ENCODE data around the gene TCEANC2.

The TCEANC2 gene

GRCh38 chr1:54109129-54110090 is 56.0 kb downstream of the TCEANC2 start:
- H3K27me3 Mint-ChIP-seq (ENCODE audit: low read depth) = no peaks in the 10 kb centered on the region
- peaks cover 2% of the 10 kb centered on the region for H3K36me3 Mint-ChIP-seq (ENCODE audit: low read depth)
- no peak overlapping the region for H3K4me3 Mint-ChIP-seq
- no peak overlapping the region for H3K27ac Mint-ChIP-seq
- no peaks in the 10 kb centered on the region for H3K9me3 Mint-ChIP-seq
- H3K4me1 Mint-ChIP-seq (ENCODE audit: low read depth) = no peaks in the 10 kb centered on the region

GRCh38 chr1:54110996-54111395 is 57.6 kb downstream of the TCEANC2 start:
- Mint-ChIP-seq H3K36me3 (ENCODE audit: low read depth) (no peaks in the 10 kb centered on the region), H3K27me3 (ENCODE audit: low read depth) (no peaks in the 10 kb centered on the region), H3K4me3 (no peak overlapping the region), H3K27ac (no peak overlapping the region), H3K4me1 (ENCODE audit: low read depth) (no peaks in the 10 kb centered on the region), H3K9me3 (no peaks in the 10 kb centered on the region)

GRCh38 chr1:54111624-54112023 is 58.2 kb downstream of the TCEANC2 start:
- no peak overlapping the region for H3K27ac Mint-ChIP-seq
- H3K9me3 Mint-ChIP-seq = no peaks in the 10 kb centered on the region

GRCh38 chr1:54112027-54112426 is 58.6 kb downstream of the TCEANC2 start:
- H3K4me1 Mint-ChIP-seq (ENCODE audit: low read depth) = no peaks in the 10 kb centered on the region
- no peaks in the 10 kb centered on the region for H3K9me3 Mint-ChIP-seq
- H3K36me3 Mint-ChIP-seq (ENCODE audit: low read depth) = no peaks in the 10 kb centered on the region
- H3K27me3 Mint-ChIP-seq (ENCODE audit: low read depth) = no peaks in the 10 kb centered on the region
- H3K27ac Mint-ChIP-seq = no peak overlapping the region
- H3K4me3 Mint-ChIP-seq = no peak overlapping the region

More at GRCh38 chr1:54111624-54112023, 58.2 kb downstream of the TCEANC2 start:
- Mint-ChIP-seq H3K4me1 (ENCODE audit: low read depth) (no peaks in the 10 kb centered on the region), H3K4me3 (no peak overlapping the region), H3K36me3 (ENCODE audit: low read depth) (no peaks in the 10 kb centered on the region), H3K27me3 (ENCODE audit: low read depth) (no peaks in the 10 kb centered on the region)

- H3K27me3 Mint-ChIP-seq (ENCODE audit: low read depth) = no peaks in the 10 kb centered on the region
- H3K9me3 Mint-ChIP-seq = no peaks in the 10 kb centered on the region
- H3K36me3 Mint-ChIP-seq (ENCODE audit: low read depth) = no peaks in the 10 kb centered on the region
- H3K27ac Mint-ChIP-seq = no peak overlapping the region
- no peaks in the 10 kb centered on the region for H3K4me1 Mint-ChIP-seq (ENCODE audit: low read depth)
- H3K4me3 Mint-ChIP-seq = no peak overlapping the region
These were observed 59.4 kb downstream of the TCEANC2 start for GRCh38 chr1:54112705-54113368.

GRCh38 chr1:54114001-54114400 is 60.6 kb downstream of the TCEANC2 start:
- H3K27ac Mint-ChIP-seq = no peak overlapping the region
- no peaks in the 10 kb centered on the region for H3K36me3 Mint-ChIP-seq (ENCODE audit: low read depth)
- no peaks in the 10 kb centered on the region for H3K27me3 Mint-ChIP-seq (ENCODE audit: low read depth)
- no peaks in the 10 kb centered on the region for H3K4me1 Mint-ChIP-seq (ENCODE audit: low read depth)
- no peaks in the 10 kb centered on the region for H3K9me3 Mint-ChIP-seq
- H3K4me3 Mint-ChIP-seq = no peak overlapping the region

GRCh38 chr1:54114955-54115354 is 61.5 kb downstream of the TCEANC2 start:
- Mint-ChIP-seq H3K4me1 (ENCODE audit: low read depth) (no peaks in the 10 kb centered on the region), H3K27ac (no peak overlapping the region), H3K9me3 (no peaks in the 10 kb centered on the region), H3K36me3 (ENCODE audit: low read depth) (no peaks in the 10 kb centered on the region), H3K4me3 (no peak overlapping the region), H3K27me3 (ENCODE audit: low read depth) (no peaks in the 10 kb centered on the region)

- H3K9me3 Mint-ChIP-seq = no peaks in the 10 kb centered on the region
- H3K4me3 Mint-ChIP-seq = no peak overlapping the region
- no peaks in the 10 kb centered on the region for H3K4me1 Mint-ChIP-seq (ENCODE audit: low read depth)
- no peaks in the 10 kb centered on the region for H3K36me3 Mint-ChIP-seq (ENCODE audit: low read depth)
- H3K27me3 Mint-ChIP-seq (ENCODE audit: low read depth) = no peaks in the 10 kb centered on the region
- H3K27ac Mint-ChIP-seq = no peak overlapping the region
These were observed 62.1 kb downstream of the TCEANC2 start for GRCh38 chr1:54115520-54115919.

GRCh38 chr1:54117815-54118563 is 64.6 kb downstream of the TCEANC2 start:
- H3K27me3 Mint-ChIP-seq (ENCODE audit: low read depth) = peaks cover 11% of the 10 kb centered on the region

GRCh38 chr1:54118704-54119103 is 65.3 kb downstream of the TCEANC2 start:
- Mint-ChIP-seq H3K4me3 (no peak overlapping the region), H3K36me3 (ENCODE audit: low read depth) (no peaks in the 10 kb centered on the region), H3K27me3 (ENCODE audit: low read depth) (peaks cover 11% of the 10 kb centered on the region), H3K4me1 (ENCODE audit: low read depth) (peaks cover 4% of the 10 kb centered on the region), H3K27ac (no peak overlapping the region), H3K9me3 (no peaks in the 10 kb centered on the region)

More at GRCh38 chr1:54117815-54118563, 64.6 kb downstream of the TCEANC2 start:
- H3K9me3 Mint-ChIP-seq = no peaks in the 10 kb centered on the region
- no peaks in the 10 kb centered on the region for H3K36me3 Mint-ChIP-seq (ENCODE audit: low read depth)
- no peak overlapping the region for H3K27ac Mint-ChIP-seq
- H3K4me3 Mint-ChIP-seq = no peak overlapping the region
- peaks cover 4% of the 10 kb centered on the region for H3K4me1 Mint-ChIP-seq (ENCODE audit: low read depth)

- H3K27me3 Mint-ChIP-seq (ENCODE audit: low read depth) = peaks cover 11% of the 10 kb centered on the region
- peaks cover 4% of the 10 kb centered on the region for H3K4me1 Mint-ChIP-seq (ENCODE audit: low read depth)
- no peaks in the 10 kb centered on the region for H3K36me3 Mint-ChIP-seq (ENCODE audit: low read depth)
- no peaks in the 10 kb centered on the region for H3K9me3 Mint-ChIP-seq
- H3K4me3 Mint-ChIP-seq = no peak overlapping the region
- no peak overlapping the region for H3K27ac Mint-ChIP-seq
These were observed 66.8 kb downstream of the TCEANC2 start for GRCh38 chr1:54120018-54120697.

- no peaks in the 10 kb centered on the region for H3K36me3 Mint-ChIP-seq (ENCODE audit: low read depth)
- H3K27ac Mint-ChIP-seq = no peak overlapping the region
- peaks cover 11% of the 10 kb centered on the region for H3K27me3 Mint-ChIP-seq (ENCODE audit: low read depth)
- peaks cover 4% of the 10 kb centered on the region for H3K4me1 Mint-ChIP-seq (ENCODE audit: low read depth)
- no peaks in the 10 kb centered on the region for H3K9me3 Mint-ChIP-seq
- H3K4me3 Mint-ChIP-seq = no peak overlapping the region
These were observed 67.5 kb downstream of the TCEANC2 start for GRCh38 chr1:54120698-54121481.

- H3K27me3 Mint-ChIP-seq (ENCODE audit: low read depth) = peaks cover 11% of the 10 kb centered on the region
These were observed 68.2 kb downstream of the TCEANC2 start for GRCh38 chr1:54121482-54122134.

More at GRCh38 chr1:54121482-54122134, 68.2 kb downstream of the TCEANC2 start:
- H3K4me3 Mint-ChIP-seq = no peak overlapping the region
- H3K27ac Mint-ChIP-seq = no peak overlapping the region
- H3K4me1 Mint-ChIP-seq (ENCODE audit: low read depth) = peaks cover 4% of the 10 kb centered on the region
- no peaks in the 10 kb centered on the region for H3K36me3 Mint-ChIP-seq (ENCODE audit: low read depth)
- H3K9me3 Mint-ChIP-seq = no peaks in the 10 kb centered on the region

Data from T-helper 1 cell treated with Interleukin-12 subunit alpha and Interleukin-12 subunit beta and Interleukin-4 antibody, amounts not matched to agents 30 μg/mL and 1 μg/mL, for 36 hours (primary cell).